Activated B cell treated with CpG ODN at 0.5 μM for 24 hours (primary cell): ENCODE measurements around the gene MBOAT1. TPM values are rescaled to one million over a fixed set of nuclear protein-coding genes. Genes with fewer than 3 reads are reported as not detected.
"Not testable (repeated sequence)": the region's sequence is repeated elsewhere in the genome, so short reads cannot be mapped to it uniquely, and the experiment has no call there.

ENCODE experiments used
- ATAC-seq: fragments of 200-7000 bp; cut with Tn5 transposase; one replicate; pipeline ENCODE4 v1.10.0; 2021; ENCODE audit warnings: low read depth, mild to moderate bottlenecking, moderate library complexity
- CTCF ChIA-PET: fragments of 350-600 bp; sonication (Branson Sonifier 250); formaldehyde crosslinking; loops from one replicate; lab custom pipeline; 2021; ENCODE audit warnings: antibody characterized with exemption; lab: Charles Lee
- POLR2A ChIA-PET: fragments of 350-600 bp; sonication (Branson Sonifier 250); formaldehyde crosslinking; loops from one replicate; lab custom pipeline; 2021; ENCODE audit warnings: antibody characterized with exemption; lab: Charles Lee
- DNase-seq: peaks from one replicate; pipeline ENCODE4 v3.0.0; 2022
- H3K27ac Mint-ChIP-seq: one replicate; pipeline ENCODE4 v1.8.0; 2020; ENCODE audit warnings: mixed read lengths
- H3K27me3 Mint-ChIP-seq: one replicate; pipeline ENCODE4 v1.8.0; 2021; ENCODE audit warnings: mixed read lengths
- H3K36me3 Mint-ChIP-seq: one replicate; pipeline ENCODE4 v1.8.0; 2021; ENCODE audit warnings: low read depth, mixed read lengths
- H3K4me1 Mint-ChIP-seq: one replicate; pipeline ENCODE4 v1.8.0; 2021; ENCODE audit warnings: mixed read lengths
- H3K4me3 Mint-ChIP-seq: one replicate; pipeline ENCODE4 v1.8.0; 2020; ENCODE audit warnings: mild to moderate bottlenecking, mixed read lengths
- H3K9me3 Mint-ChIP-seq: one replicate; pipeline ENCODE4 v1.8.0; 2020; ENCODE audit warnings: mixed read lengths
- CTCF ChIP-seq: fragments of 200-600 bp; IDR thresholded peaks from one replicate; pipeline ENCODE4 v1.8.0; 2022; ENCODE audit warnings: antibody characterized with exemption, mild to moderate bottlenecking
- intact Hi-C: fragments of 100-400 bp; cut with micrococcal nuclease; formaldehyde crosslinking; loops from one replicate; pipeline ENCODE4 v1.15.1; 2024
- total RNA-seq: library from RNA; stranded (reverse); gene quantifications from 2 replicates; pipeline ENCODE4 v1.2.3, GENCODE V29; 2022

Gene MBOAT1
- total RNA-seq, 1 donor from 2014 or later, result 3.7 TPM

DNA sequence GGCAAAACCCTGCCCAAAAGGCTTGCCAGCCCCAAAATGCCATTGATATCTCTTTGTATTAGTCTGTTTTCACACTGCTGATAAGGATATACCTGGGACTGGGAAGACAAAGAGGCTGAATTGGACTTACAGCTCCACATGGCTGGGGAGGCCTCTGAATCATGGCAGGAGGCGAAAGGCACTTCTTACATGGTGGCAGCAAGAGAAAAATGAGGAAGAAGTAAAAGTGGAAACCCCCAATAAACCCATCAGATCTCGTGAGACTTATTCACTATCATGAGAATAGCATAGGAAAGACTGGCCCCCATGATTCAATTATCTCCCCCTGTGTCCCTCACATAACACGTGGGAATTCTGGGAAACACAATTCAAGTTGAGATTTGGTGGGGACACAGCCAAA lies 28.6 kb downstream of the MBOAT1 start:
- no peaks in the 10 kb centered on the region for H3K27me3 Mint-ChIP-seq
- TF ChIP-seq CTCF, result no peak
- POLR2A ChIA-PET, result no interaction called here
- no peak overlapping the region for H3K4me3 Mint-ChIP-seq
- H3K27ac Mint-ChIP-seq, result no peak overlapping the region
- CTCF ChIA-PET, result no interaction called here
- peaks cover 12% of the 10 kb centered on the region for H3K9me3 Mint-ChIP-seq
- intact Hi-C loops, result no loop called here
- no peaks in the 10 kb centered on the region for H3K4me1 Mint-ChIP-seq
- ATAC-seq (no peak), DNase-seq (no peak)
- peaks cover 10% of the 10 kb centered on the region for H3K36me3 Mint-ChIP-seq

DNA sequence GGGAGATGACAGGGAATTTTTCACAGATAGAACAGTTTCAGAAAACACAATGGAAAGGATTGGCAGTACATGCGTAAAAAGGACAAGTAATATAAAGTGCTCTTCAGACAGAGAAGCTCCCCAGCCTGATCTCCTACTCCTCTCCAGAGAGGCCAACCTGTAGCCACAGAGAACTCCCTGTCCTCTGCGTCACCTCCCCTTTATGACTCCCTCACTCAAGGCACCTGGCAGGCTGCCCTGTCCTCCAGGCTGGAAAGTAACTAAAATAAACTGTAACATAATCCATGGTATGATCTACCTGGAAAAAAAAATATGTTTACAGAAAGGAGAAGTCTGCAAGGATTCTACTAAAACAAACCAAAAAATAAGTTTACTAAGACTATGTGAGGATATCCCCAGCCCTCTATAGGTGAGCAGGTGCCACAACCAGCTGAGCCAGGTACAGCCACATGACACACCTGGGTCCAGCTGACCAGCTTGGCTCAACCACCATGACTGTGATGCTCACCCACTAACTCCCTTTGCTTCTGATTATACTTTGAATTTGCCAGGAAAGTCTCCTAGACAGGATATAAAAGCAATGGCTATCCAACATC lies 29.2 kb downstream of the MBOAT1 start:
- peaks cover 6% of the 10 kb centered on the region for H3K36me3 Mint-ChIP-seq
- POLR2A ChIA-PET, result no interaction called here

GRCh38 chr6:20182069-20182468 lies 30.2 kb downstream of the MBOAT1 start:
- no peak overlapping the region for H3K27ac Mint-ChIP-seq
- no peak overlapping the region for H3K4me3 Mint-ChIP-seq
- H3K4me1 Mint-ChIP-seq, result no peaks in the 10 kb centered on the region
- no peak for TF ChIP-seq CTCF
- no peaks in the 10 kb centered on the region for H3K27me3 Mint-ChIP-seq
- POLR2A ChIA-PET, result no interaction called here
- intact Hi-C loops, result no loop called here
- ATAC-seq (no peak), DNase-seq (no peak)
- peaks cover 6% of the 10 kb centered on the region for H3K36me3 Mint-ChIP-seq
- peaks cover 9% of the 10 kb centered on the region for H3K9me3 Mint-ChIP-seq
- CTCF ChIA-PET, result no interaction called here

More for the DNA sequence above, 29.2 kb downstream of the MBOAT1 start:
- no peak for TF ChIP-seq CTCF
- Mint-ChIP-seq H3K27ac (no peak overlapping the region), H3K27me3 (no peaks in the 10 kb centered on the region), H3K4me1 (no peaks in the 10 kb centered on the region), H3K9me3 (peaks cover 9% of the 10 kb centered on the region), H3K4me3 (no peak overlapping the region)
- DNase-seq (no peak), ATAC-seq (no peak)
- intact Hi-C loops, result no loop called here
- CTCF ChIA-PET, result no interaction called here

- Mint-ChIP-seq H3K9me3 (peaks cover 9% of the 10 kb centered on the region), H3K36me3 (peaks cover 2% of the 10 kb centered on the region), H3K4me3 (no peak overlapping the region), H3K27ac (no peak overlapping the region), H3K27me3 (no peaks in the 10 kb centered on the region), H3K4me1 (no peaks in the 10 kb centered on the region)
- DNase-seq (no peak), ATAC-seq (no peak)
- POLR2A ChIA-PET, result no interaction called here
- CTCF ChIA-PET, result no interaction called here
- intact Hi-C loops, result no loop called here
- no peak for TF ChIP-seq CTCF
Measured at GRCh38 chr6:20180935-20181334, 31.3 kb downstream of the MBOAT1 start.

DNA sequence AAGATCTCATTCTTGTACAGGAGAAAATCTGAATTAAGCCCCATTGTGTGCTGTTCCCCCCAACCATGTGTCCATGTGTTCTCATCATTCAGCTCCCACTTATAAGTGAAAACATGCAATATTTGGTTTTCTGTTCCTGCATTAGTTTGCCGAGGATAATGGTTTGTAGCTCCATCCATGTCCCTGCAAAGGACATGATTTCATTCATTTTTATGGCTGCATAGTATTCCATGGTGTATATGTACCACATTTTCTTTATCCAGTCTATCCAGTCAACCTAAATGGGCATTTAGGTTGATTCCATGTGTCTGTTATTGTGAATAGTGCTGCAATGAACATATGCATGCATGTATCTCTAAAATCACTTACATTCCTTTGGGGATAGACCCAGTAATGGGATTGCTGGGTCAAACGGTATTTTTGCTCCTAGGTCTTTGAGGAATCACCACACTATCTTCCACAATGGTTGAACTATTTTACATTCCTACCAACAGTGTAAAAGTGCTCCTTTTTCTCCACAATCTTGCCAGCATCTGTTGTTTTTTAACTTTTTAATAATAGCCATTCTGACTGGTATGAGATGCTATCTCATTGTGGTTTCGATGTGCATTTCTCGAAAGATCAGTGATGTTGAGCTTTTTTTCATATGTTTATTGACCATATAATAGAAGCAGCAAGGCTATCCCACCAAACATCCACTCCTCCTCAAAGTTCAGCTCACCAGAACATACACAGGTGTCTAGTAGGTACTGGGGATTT lies 32.8 kb downstream of the MBOAT1 start:
- CTCF ChIA-PET, result not testable (repeated sequence)

More for the DNA sequence above, 32.8 kb downstream of the MBOAT1 start:
- DNase-seq, intact Hi-C loops, H3K27me3 Mint-ChIP-seq, H3K4me3 Mint-ChIP-seq, ATAC-seq, H3K36me3 Mint-ChIP-seq, H3K9me3 Mint-ChIP-seq, POLR2A ChIA-PET, H3K4me1 Mint-ChIP-seq, H3K27ac Mint-ChIP-seq: not testable (repeated sequence)
